Upper lobe of left lung (tissue), 6 donors: ENCODE measurements around the gene ALKBH7. TPM values are rescaled to one million over a fixed set of nuclear protein-coding genes. Genes with fewer than 3 reads are reported as not detected.

Experiments used
- ATAC-seq, 2 donors: fragments of 200-7000 bp; cut with Tn5 transposase; one replicate each; pipeline ENCODE4 v1.9.1; 2022; ENCODE audit warnings: mild to moderate bottlenecking in 2 of 2, moderate library complexity in 2 of 2; ENCODE audit not compliant: low FRiP score in 2 of 2
- DNase-seq, 2 donors: peaks; one replicate each; pipeline ENCODE4 v3.0.0-alpha.2; 2019 to 2020
- H3K27ac ChIP-seq, 4 donors: fragments of 200-600 bp; sonication (generic); one replicate each; pipeline ENCODE4 v1.5.1; 2016 to 2019
- H3K27me3 ChIP-seq, 4 donors: fragments of 200-600 bp; sonication (generic); one replicate each; pipeline ENCODE4 v1.5.1; 2017 to 2019
- H3K36me3 ChIP-seq, 4 donors: fragments of 200-600 bp; sonication (generic); one replicate each; pipeline ENCODE4 v1.5.1; 2016 to 2019
- H3K4me1 ChIP-seq, 4 donors: fragments of 200-600 bp; sonication (generic); one replicate each; pipeline ENCODE4 v1.5.1; 2018 to 2019
- H3K4me3 ChIP-seq, 4 donors: fragments of 200-600 bp; sonication (generic); one replicate each; pipeline ENCODE4 v1.5.1; 2017 to 2019; ENCODE audit warnings: mild to moderate bottlenecking in 2 of 4, moderate library complexity in 1 of 4
- H3K9me3 ChIP-seq, 4 donors: fragments of 200-600 bp; sonication (generic); one replicate each; pipeline ENCODE4 v1.5.1; 2018 to 2019
- EP300 ChIP-seq, 4 donors: sonication (generic); formaldehyde crosslinking; IDR thresholded peaks; one replicate each; pipeline ENCODE4 v1.5.1; 2017; ENCODE audit warnings: antibody characterized with exemption in 4 of 4, control low read depth in 2 of 4
- POLR2A ChIP-seq, 4 donors: fragments of 450-650 bp; IDR thresholded peaks; one replicate each; pipeline ENCODE4 v1.5.1; 2016 to 2017; ENCODE audit warnings: antibody characterized with exemption in 4 of 4, mild to moderate bottlenecking in 2 of 4
- POLR2AphosphoS5 ChIP-seq, 2 donors: sonication (generic); formaldehyde crosslinking; IDR thresholded peaks; one replicate each; pipeline ENCODE4 v1.5.1; 2017; ENCODE audit warnings: antibody characterized with exemption in 2 of 2
- WGBS, 2 donors: methylation state at CpG; one replicate each; pipeline ENCODE4 v1.1.5; 2017 to 2018; 5-methylcytosine and 5-hydroxymethylcytosine counted together
- total RNA-seq, 6 donors: library from RNA; depleted of rRNA in 4 of 6; stranded (reverse); fragments of >200 nt in 4 of 6; gene quantifications; one replicate each; pipeline versions ENCODE4 v1.1.0 to v1.2.1, GENCODE V29; 2016 to 2021
- TF ChIP-seq, protein P1 (sequence below), 6 experiments: fragments of 450-650 bp in 4 of 6; fragments of 200-600 bp in 2 of 6; sonication (generic) in 2 of 6; IDR thresholded peaks; one replicate each; pipeline ENCODE4 v1.5.1; 2016 to 2019; ENCODE audit warnings: antibody characterized with exemption in 6 of 6
- donor health status: DM: no; HTN: no; CAD: no; lungs with moderate emphysema.
- donor health status: DM: no; HTN: yes; CAD: no; lungs with severe emphysema.

Gene ALKBH7
- total RNA-seq, 6 donors from 2014 or later, result 58.5 to 105 (median 77.0) TPM

DNA sequence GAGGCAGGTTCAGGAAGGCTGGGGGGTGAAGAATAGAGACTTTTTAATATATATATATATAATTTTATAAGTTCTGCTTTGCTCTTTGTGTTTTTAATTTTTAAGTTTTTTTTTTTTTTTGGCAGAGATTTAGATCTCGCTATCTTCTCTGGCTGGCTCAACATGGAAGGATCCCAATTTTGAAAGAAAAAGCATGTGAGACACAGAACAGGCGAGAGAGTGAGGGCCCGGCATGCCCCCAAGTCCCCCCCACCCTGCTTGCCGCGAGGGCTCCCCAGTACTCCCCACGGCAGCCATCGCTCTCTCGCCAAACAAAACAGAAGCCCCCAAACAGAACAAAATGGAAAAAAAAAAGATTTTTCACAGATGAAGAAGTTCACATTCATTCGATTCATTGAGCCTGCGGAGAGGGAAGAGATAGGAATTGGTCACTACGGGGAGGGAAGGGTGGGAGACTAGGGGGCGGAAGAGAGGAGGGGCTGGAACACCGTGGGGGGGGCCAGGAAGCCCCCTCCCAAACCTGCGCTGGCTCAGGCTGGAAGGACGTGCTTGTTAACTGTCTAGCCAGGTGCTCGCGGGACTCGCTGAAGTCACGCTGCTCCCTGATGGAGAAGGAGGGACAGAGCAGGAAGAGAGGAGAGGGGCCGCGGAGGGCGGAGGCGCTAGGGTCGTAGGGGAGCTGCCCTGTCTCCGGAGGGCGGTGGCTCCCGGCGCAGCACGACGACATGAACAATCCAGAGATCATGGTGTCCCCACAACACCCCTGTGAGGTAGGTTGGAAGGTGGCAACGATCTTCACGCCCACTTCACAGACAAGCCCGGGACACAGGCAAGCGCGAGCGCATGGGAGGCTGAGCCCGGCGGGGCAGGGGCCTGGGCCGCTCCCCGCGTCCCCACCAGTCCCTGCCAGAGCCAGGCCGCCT lies 41.4 kb downstream of the ALKBH7 start:
- TF ChIP-seq POLR2A (IDR thresholded peaks at IDR 0.05), result no peak
- no peak for TF ChIP-seq EP300 (IDR thresholded peaks at IDR 0.05)
- no peak for TF ChIP-seq POLR2AphosphoS5 (IDR thresholded peaks at IDR 0.05)
- TF ChIP-seq, protein P1, sequence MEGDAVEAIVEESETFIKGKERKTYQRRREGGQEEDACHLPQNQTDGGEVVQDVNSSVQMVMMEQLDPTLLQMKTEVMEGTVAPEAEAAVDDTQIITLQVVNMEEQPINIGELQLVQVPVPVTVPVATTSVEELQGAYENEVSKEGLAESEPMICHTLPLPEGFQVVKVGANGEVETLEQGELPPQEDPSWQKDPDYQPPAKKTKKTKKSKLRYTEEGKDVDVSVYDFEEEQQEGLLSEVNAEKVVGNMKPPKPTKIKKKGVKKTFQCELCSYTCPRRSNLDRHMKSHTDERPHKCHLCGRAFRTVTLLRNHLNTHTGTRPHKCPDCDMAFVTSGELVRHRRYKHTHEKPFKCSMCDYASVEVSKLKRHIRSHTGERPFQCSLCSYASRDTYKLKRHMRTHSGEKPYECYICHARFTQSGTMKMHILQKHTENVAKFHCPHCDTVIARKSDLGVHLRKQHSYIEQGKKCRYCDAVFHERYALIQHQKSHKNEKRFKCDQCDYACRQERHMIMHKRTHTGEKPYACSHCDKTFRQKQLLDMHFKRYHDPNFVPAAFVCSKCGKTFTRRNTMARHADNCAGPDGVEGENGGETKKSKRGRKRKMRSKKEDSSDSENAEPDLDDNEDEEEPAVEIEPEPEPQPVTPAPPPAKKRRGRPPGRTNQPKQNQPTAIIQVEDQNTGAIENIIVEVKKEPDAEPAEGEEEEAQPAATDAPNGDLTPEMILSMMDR (IDR thresholded peaks at IDR 0.05), result no peak
- H3K9me3 ChIP-seq, result no peaks in the 10 kb centered on the region
- peaks cover 44 to 56% (median 51%) of the 10 kb centered on the region in 4 donors for H3K36me3 ChIP-seq
- H3K4me3 ChIP-seq, result no peak overlapping the region
- WGBS, 2 donors, result 75 to 82% methylated on average over 32 to 42 of the region's 42 CpGs
- H3K27ac ChIP-seq, result peak overlapping the region in 2 of 4 donors; percentile 37 to 38
- ATAC-seq (no peak), DNase-seq (peak in 1 of 2 donors; percentile 82)
- H3K4me1 ChIP-seq, result peaks cover 0 to 10% (median 4%) of the 10 kb centered on the region in 4 donors
- H3K27me3 ChIP-seq, result no peaks in the 10 kb centered on the region

GRCh38 chr19:6414793-6415590 lies 42.4 kb downstream of the ALKBH7 start:
- 94% methylated on average over 21 to 47 of the region's 47 CpGs for WGBS, 2 donors
- Histone ChIP-seq H3K27me3 (no peaks in the 10 kb centered on the region), H3K27ac (no peak overlapping the region), H3K9me3 (no peaks in the 10 kb centered on the region), H3K36me3 (peaks cover 48 to 66% (median 61%) of the 10 kb centered on the region in 4 donors), H3K4me1 (peaks cover 0 to 10% (median 4%) of the 10 kb centered on the region in 4 donors), H3K4me3 (no peak overlapping the region)
- DNase-seq (peak in 1 of 2 donors; percentile 76), ATAC-seq (no peak)
- TF ChIP-seq POLR2AphosphoS5 (IDR thresholded peaks at IDR 0.05) (no peak), EP300 (IDR thresholded peaks at IDR 0.05) (no peak), POLR2A (IDR thresholded peaks at IDR 0.05) (no peak)
- TF ChIP-seq, protein P1 (IDR thresholded peaks at IDR 0.05), result no peak

- ATAC-seq, result no peak
- no peak overlapping the region for H3K4me3 ChIP-seq
- H3K9me3 ChIP-seq, result no peaks in the 10 kb centered on the region
- peaks cover 0 to 10% (median 4%) of the 10 kb centered on the region in 4 donors for H3K4me1 ChIP-seq
- WGBS, 2 donors, result 90 to 97% methylated on average over 16 to 27 of the region's 32 CpGs
- TF ChIP-seq EP300 (IDR thresholded peaks at IDR 0.05) (no peak), POLR2A (IDR thresholded peaks at IDR 0.05) (no peak), POLR2AphosphoS5 (IDR thresholded peaks at IDR 0.05) (no peak)
- TF ChIP-seq, protein P1 (IDR thresholded peaks at IDR 0.05), result no peak
- peaks cover 50 to 73% (median 67%) of the 10 kb centered on the region in 4 donors for H3K36me3 ChIP-seq
- peak in 1 of 2 donors; percentile 83 for DNase-seq
- no peaks in the 10 kb centered on the region for H3K27me3 ChIP-seq
- no peak overlapping the region for H3K27ac ChIP-seq
These were observed 43.1 kb downstream of the ALKBH7 start for GRCh38 chr19:6415591-6416190.

GRCh38 chr19:6416658-6417405 lies 44.2 kb downstream of the ALKBH7 start:
- Histone ChIP-seq H3K36me3 (peaks cover 51 to 85% (median 78%) of the 10 kb centered on the region in 4 donors), H3K27me3 (no peaks in the 10 kb centered on the region), H3K4me1 (peaks cover 0 to 18% (median 5%) of the 10 kb centered on the region in 4 donors), H3K9me3 (no peaks in the 10 kb centered on the region), H3K27ac (no peak overlapping the region), H3K4me3 (no peak overlapping the region)
- TF ChIP-seq POLR2AphosphoS5 (IDR thresholded peaks at IDR 0.05) (no peak), EP300 (IDR thresholded peaks at IDR 0.05) (no peak), POLR2A (IDR thresholded peaks at IDR 0.05) (no peak)
- TF ChIP-seq, protein P1 (IDR thresholded peaks at IDR 0.05), result no peak
- peak in 1 of 2 donors; percentile 75 for DNase-seq
- ATAC-seq, result no peak
- WGBS, 2 donors, result 94 to 96% methylated on average over 20 to 26 of the region's 29 CpGs
